Suppressor macrophage (primary cell): ENCODE data around the gene TENT4B.

Experiments
- DNase-seq, 4 experiments: peaks; one replicate each; pipeline ENCODE4 v3.0.0-alpha.2; 2020 to 2022

The TENT4B gene

DNA sequence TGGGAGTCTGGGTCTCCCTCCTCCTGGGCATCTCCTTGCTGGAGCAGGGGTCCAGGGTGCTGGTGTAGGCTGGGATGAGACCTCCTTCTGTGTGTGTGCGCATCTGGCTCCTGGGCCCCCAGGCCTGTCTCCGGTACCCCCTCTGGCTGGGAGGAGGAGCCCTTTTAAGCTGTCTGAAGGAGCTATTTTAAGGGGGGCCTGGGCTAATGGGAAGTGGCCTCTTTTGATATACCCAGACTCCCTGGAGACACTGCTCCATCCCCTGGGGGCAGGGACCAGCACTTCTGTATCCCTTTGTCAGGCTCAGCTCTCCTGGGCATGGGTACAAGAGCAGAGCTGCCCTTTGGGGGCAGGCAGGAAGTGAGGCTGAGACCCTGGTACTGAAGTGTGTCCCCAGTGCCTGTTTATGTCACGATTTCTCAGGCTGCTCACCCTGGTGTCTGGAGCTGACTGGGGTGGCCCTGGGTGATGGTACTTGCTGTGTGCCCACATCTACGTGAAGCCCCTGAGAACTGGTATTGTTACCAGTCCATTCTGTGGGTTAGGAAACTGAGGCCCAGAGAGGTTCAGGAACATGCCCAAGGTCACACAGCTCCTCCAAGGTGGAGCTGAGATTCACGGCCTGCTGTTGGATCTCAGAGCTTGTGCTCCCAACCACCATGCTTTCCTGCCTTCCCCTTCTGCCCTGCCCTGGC lies 119.7 kb downstream of the TENT4B start:
- no peak for DNase-seq

DNA sequence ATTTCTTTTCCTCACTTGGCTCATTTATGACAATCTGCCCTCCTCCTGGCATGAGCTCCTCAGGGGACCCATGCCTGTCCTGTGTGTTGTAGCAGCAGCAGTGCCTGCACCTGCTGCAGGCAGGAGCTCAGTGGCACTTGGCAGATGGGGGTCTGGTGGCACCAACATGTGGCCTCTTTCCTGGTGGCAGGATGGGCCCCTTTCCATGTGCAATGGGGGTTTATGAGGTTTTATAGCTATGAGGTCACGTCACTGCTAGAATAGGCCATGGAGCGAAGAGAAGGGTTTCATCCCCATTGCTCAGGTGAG lies 120.2 kb downstream of the TENT4B start:
- DNase-seq: no peak

DNA sequence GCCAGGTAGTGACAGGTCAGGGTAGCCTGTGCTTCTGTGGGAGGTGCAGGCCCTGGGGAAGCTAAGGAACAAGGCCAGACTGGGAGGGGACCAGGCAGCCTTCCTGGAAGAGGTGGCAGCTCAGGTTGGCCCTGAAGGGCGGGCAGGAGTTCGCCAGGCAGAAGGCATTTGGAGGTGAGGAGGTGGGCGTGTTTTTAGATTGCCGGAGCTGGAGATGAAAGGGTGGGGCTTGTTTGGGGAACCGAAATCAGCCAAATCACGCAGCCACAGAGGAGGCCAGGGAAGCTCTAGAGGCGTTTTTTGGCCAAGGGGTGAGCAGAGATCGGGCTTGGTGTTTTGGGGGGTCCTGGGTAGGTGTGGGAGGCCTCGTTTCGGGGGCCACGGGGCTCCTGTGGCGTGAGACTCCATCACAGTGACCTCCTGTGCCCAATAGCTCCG lies 120.8 kb downstream of the TENT4B start:
- DNase-seq: peak; percentile 67 to 87 (median 83)

DNA sequence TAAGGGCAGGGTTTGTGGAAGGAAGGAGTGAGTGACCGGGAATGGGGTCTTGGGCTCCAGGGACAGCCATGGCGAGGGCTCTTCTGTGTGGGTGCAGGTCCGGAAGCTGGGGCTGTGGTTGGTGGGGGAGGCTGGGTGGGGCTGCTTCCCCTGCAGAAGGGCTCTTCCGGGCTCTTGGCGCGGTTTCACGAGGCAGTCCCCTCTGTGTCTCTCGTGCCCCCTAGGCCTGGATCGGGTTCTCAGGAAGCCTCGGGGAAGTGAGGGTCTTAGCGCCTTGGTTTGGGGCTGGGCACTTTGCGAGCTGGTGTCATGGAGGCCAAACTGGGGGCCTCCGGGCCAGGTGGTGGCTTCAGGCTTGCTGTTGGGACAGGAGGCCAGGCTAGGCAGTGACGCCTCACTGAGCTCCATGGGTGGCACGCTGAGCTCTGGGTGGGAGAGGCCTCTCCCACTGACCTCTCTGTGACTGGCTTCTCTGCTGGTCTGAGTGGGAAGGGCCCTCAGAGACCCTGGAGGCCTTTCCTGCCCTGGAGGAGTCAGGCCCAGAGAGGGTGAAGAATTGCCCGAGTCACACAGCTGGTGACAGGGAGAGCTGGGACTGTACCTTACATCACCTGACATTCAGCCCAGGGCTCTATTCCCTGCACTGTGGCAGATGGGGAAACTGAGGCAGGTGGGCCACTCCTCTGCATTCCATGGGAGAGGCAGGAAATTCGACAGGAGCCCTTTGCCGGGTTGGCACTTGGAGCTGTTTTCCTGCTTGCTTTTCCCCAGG lies 121.4 kb downstream of the TENT4B start:
- DNase-seq: peak; percentile 56 to 75 (median 68)

DNA sequence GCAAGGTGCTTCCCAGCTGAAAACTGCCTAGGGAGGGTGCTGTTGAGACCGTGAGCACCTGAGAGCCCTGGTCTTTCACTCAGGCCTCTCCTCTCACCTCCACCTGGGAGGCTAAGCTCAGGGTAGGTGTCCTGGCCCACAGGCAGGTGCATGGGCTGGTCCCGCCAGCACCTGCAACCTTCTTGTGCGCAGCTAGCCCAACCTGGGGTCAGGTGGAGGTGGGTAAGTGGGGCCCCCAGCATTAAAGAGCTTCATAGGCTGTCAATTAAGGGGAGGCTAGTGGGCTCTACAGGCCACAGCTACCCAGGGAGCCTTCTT lies 122.0 kb downstream of the TENT4B start:
- DNase-seq: no peak

DNA sequence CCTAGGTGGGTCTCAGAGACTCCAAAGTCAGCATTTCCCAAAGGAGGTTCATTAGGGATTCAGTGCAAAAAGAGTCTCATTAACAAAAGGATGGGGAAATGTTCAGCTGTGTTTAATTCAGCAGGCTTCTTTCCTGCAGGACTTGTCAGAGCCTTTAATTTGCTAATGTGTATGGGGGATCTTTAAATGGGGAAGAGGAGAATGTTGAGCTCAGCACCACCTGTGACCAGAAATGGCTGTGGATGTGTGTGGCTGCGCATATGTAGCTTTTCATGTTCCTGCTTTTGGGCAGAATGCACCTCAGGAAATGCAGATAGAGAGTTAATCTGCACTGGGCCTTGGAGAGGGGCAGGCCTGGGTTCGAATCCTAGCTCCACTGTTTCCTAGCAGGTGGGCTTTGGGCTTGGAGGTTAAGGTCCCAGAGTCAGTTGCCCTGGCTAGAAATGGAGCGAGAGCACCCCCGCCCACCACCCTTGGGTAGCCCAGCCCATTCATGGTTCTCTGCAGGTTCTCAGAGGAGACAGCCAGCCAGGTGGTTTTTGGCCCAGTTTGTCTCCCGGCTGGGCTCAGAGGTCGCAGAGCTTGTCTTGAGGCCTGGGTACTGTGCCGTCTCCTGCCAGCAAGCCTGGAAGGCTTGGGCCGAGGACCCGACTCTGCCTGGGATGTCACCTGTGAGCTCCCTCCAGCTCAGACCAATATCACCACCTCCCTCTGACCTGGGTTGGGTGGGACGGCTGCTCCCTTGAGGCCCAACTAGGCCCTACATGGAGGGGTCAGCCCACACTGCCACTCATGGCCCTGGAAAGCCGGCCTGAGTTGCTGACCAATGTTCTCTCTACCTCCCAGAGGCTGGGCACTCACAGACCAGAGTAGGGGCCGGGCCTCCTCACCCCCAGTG lies 122.6 kb downstream of the TENT4B start:
- peak in 1 of 4 experiments; percentile 38 for DNase-seq

DNA sequence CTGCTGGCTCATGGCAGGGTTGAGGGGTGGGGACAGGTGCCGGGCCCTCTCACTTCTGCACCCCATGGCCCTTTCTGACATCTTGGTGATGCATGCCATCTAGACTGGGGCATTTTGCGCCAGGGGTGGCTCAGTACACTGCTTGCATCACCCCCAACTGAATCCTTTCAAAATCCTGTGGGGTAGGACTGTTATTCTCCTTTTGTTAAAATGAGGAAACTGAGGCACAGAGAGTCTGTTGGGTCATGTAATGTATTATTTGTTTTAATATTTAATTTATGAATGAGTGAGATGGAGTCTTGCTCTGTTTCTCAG lies 123.2 kb downstream of the TENT4B start:
- no peak for DNase-seq

DNA sequence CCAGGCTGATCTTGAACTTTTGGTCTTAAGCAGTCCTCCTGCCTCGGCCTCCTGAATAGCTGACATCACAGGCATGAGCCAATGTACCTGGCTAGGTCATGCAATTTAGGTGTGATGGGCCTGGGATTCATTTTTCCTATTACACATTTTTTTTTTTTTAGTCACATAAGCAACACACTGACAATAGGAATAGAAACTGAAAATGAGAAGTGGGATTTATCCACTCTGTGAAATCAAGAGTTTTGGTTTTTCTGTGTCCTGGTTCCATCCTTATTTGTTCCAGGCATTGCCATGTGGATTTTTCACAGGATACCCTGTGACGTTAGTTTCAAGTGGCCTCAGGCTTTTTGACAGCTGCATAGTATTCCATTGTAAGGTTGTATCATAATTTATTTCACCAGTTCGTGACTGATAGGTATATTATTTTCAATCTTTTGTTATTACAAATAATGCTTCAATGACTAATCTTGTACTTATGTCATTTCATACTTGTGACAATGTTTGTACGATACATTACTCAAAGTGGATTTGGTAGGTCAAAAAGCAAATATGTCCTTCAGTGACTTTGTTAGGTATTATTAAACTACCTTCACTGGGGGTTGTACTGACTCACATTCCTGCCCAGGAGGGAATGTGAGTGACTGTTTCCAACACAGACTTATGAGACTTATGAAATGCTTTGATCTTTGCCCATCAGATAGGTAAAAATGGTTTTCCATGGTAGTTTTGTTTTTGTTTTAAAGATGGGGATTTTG lies 123.9 kb downstream of the TENT4B start:
- peak; percentile 41 to 77 (median 60) for DNase-seq

DNA sequence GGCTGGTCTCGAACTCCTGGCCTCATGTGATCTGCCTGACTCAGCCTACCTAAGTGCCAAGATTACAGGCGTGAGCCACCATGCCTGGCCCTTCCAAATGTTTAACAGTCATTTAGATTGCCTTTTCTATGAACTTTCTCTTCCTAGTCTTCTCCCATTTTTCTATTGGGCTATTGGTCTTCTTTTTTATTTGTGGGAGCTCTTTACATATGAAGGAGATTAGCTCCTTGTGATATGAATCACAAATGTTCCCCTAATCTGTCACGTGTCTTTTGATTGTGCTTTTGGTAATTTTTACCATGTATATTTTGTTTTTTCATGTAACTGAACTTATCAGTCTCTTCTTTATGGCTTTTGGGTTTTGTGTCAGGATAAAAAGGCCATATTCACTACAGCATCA lies 125.1 kb downstream of the TENT4B start:
- DNase-seq: no peak

DNA sequence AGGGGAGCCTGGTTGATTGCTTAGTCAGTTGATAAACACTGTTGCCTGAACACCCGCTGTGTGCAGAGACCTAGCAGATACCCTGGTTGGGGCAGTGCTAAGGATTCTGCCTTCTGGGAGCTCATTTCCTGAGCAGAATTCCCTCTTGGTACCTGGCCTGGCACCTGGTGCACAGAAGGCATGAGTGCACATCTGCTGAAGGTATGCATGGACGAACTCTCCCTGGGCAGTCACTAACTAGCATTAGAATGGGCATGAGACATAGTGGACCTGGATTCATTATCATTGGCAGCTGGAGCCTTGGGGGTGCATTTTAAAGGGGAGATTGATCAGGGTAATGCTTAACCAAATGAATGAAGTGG lies 126.4 kb downstream of the TENT4B start:
- DNase-seq: no peak

DNA sequence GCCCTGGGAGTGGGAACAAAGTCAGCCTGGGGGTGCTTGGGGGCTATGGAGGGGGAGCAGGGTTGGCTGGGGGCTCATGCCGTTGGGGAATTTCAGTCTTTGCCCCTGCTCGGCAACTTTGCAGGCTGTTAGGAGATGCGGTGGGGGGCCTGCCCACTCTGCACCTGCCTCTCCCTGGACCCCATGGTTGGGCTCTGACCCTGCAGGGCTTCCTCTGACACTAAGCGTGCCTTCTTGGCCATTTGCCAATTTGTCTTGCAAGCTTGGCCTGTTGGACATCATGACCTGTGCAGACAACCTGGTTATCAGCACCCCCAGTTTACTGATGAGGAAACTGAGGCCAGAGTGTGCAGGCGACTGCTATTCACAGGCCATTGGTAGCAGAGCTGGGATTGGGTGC lies 127.8 kb downstream of the TENT4B start:
- DNase-seq: peak in 1 of 4 experiments; percentile 37
